ENCODE results near the gene IL9R. TPM values are rescaled to one million over a fixed set of nuclear protein-coding genes. Genes with fewer than 3 reads are reported as not detected.
"Not testable (repeated sequence)": the region's sequence is repeated elsewhere in the genome, so short reads cannot be mapped to it uniquely, and the experiment has no call there.

Gene IL9R
- total RNA-seq, 1 donor from 2014 or later, result not detected

DNA sequence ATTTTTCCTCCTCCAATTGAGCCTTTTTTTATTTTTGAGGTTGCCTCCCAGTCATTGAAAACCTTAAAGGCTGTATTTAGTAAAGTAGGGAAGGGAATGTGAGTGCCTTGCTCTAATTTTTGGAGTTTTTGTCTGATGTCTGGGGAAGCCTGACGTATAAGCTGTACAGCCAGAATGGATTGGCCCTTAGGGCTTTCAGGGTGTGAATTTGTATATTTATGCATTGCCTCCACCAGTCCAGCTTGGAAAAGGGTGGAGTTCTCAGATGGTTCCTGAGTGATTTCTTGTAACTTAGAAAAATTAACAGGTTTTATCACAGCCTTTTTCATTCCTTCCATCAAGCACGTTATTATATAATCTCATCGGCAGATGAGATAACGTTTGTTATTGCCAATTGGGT lies 8.6 kb upstream of the IL9R start:
- DNase-seq (ENCODE audit: low read depth) (no peak), FAIRE-seq (no peak)
- no peaks in the 10 kb centered on the region for H3K36me3 ChIP-seq (ENCODE audit: control insufficient read depth, insufficient read depth, low read length)
- no peaks in the 10 kb centered on the region for H3K27me3 ChIP-seq (ENCODE audit: control insufficient read depth, insufficient read depth, low read length)
- TF ChIP-seq CTCF (IDR thresholded peaks at IDR 0.05; ENCODE audit: insufficient read depth, low read length, severe bottlenecking), result no peak
- H3K4me3 ChIP-seq (ENCODE audit: low read depth, low read length), result no peak overlapping the region

DNA sequence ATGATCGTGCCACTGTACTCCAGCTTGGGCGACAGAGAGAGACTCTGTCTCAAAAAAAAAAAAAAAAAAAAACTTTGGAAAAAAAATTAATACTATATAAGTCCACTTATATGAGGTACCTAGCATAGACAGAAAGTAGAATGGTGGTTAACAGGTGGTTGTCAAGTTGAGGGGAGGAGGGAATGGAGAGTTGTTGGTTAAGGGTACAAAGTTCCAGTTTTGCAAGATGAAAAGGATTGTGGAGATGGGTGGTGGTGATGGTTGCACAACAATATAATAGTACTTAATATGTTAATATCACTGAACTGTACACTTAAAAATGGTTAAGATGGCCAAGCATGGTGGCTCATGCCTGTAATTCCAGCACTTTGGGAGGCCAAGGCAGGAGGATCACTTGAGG lies 4.1 kb upstream of the IL9R start:
- H3K27me3 ChIP-seq (ENCODE audit: control insufficient read depth, insufficient read depth, low read length), result no peaks in the 10 kb centered on the region
- no peak for TF ChIP-seq CTCF (IDR thresholded peaks at IDR 0.05; ENCODE audit: insufficient read depth, low read length, severe bottlenecking)
- DNase-seq (ENCODE audit: low read depth), result no peak
- H3K36me3 ChIP-seq (ENCODE audit: control insufficient read depth, insufficient read depth, low read length), result no peaks in the 10 kb centered on the region
- no peak for FAIRE-seq
- H3K4me3 ChIP-seq (ENCODE audit: low read depth, low read length), result no peak overlapping the region

DNA sequence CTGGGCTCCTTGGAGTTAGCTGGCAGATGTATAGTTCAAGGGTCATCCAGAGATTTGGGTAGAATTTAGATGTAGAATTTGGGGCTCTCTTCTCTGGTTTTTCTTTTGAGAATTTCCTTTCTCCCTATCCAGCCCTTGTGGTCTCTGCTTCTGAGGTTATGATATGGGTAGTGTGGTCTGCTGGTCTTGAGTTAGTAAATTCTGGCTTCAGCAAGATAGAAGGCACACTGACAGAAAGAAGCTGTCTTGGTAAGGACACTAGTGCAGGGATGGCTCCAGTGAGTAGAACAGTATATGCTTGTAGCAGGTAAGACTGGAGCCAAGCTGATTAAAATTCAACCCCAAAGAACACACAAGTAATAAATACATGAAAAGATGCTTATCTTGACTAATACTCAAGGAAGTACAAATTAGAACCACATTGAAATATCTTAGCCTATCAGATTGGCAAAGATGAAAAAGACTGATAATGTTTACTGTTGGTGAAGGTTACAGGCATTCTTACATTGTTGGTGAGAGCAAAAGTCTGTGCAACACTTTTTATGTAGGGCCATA lies 2.1 kb upstream of the IL9R start:
- no peaks in the 10 kb centered on the region for H3K27me3 ChIP-seq (ENCODE audit: control insufficient read depth, insufficient read depth, low read length)
- no peak overlapping the region for H3K4me3 ChIP-seq (ENCODE audit: low read depth, low read length)
- DNase-seq (ENCODE audit: low read depth) (no peak), FAIRE-seq (no peak)
- TF ChIP-seq CTCF (IDR thresholded peaks at IDR 0.05; ENCODE audit: insufficient read depth, low read length, severe bottlenecking), result no peak
- no peaks in the 10 kb centered on the region for H3K36me3 ChIP-seq (ENCODE audit: control insufficient read depth, insufficient read depth, low read length)

DNA sequence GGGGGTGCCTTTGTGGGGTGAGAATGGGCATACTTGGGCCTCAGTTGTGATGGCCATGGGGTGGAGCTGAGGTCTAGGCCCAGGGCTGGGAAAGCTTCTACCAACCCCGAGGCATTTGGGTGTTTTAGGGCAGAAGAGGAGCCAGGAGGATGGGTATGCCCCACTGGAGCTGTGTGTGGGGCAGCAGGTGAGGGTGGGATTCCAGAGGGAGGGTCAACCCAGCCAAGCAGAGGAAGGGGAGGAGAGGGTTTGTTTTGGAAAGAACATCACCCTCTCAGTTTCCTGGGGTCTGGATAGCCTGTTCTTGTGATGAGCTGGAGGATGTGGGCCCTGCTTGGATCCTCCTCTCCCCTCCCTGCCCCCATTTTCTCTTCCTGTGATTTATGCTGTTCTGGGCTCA lies 620 bp downstream of the IL9R start:
- DNase-seq (ENCODE audit: low read depth) (no peak), FAIRE-seq (no peak)
- TF ChIP-seq CTCF (IDR thresholded peaks at IDR 0.05; ENCODE audit: insufficient read depth, low read length, severe bottlenecking), result no peak
- no peaks in the 10 kb centered on the region for H3K36me3 ChIP-seq (ENCODE audit: control insufficient read depth, insufficient read depth, low read length)
- H3K27me3 ChIP-seq (ENCODE audit: control insufficient read depth, insufficient read depth, low read length), result no peaks in the 10 kb centered on the region
- H3K4me3 ChIP-seq (ENCODE audit: low read depth, low read length), result no peak overlapping the region

DNA sequence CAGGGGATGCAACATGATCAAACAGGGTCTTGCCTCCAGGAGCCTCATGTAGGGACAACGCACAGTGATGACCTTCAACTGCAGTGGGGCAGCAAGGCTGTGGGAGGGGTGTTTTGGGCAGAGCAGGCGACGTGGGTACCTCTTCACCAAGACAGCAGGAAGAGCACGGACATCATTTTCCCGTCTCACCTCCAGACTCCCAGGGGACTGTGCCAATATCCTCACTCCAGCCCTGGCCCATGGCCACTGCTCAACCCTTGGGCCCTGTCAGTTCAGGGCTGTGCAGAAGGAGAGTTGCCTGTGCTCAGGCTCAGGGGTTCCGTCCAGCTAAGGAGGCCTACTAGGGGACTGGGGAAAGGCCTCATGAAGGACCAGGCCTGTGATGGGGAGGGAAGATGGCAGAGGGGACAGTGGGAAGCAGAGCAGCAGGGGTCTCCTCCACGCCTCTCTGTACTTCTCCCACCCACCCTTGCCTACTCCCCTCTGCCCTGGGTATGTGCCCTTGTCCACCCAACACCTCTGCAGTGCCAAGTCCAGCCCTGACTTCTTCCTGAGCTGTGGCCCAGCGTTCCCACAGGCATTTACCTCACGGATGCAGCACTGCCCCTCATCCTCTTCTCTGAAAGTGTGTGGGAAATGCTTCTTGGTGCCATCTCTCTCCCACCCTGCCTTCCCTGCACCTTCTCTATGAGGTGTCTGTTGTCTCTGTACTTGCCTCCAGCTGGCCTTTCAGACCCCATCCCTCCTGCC lies 1.4 kb downstream of the IL9R start:
- no peaks in the 10 kb centered on the region for H3K27me3 ChIP-seq (ENCODE audit: control insufficient read depth, insufficient read depth, low read length)
- H3K36me3 ChIP-seq (ENCODE audit: control insufficient read depth, insufficient read depth, low read length), result no peaks in the 10 kb centered on the region
- FAIRE-seq, result no peak
- no peak for DNase-seq (ENCODE audit: low read depth)
- TF ChIP-seq CTCF (IDR thresholded peaks at IDR 0.05; ENCODE audit: insufficient read depth, low read length, severe bottlenecking), result no peak
- no peak overlapping the region for H3K4me3 ChIP-seq (ENCODE audit: low read depth, low read length)

DNA sequence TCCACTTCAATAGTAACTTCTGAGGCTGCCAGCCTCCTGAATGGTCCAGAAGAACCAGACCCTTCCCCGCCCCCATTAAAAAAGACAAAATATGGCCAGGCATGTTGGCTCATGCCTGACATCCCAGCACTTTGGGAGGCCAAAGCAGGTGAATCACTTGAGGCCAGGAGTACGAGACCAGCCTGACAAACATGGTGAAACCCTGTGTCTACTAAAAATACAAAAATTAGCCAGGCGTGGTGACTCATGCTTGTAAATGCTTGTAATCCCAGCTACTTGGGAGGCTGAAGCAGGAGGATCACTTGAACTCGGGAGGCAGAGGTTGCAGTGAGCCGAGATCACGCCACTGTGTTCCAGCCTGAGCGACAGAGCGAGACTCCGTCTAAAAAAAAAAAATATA lies 2.3 kb downstream of the IL9R start:
- H3K4me3 ChIP-seq (ENCODE audit: low read depth, low read length); H3K27me3 ChIP-seq (ENCODE audit: control insufficient read depth, insufficient read depth, low read length); FAIRE-seq; H3K36me3 ChIP-seq (ENCODE audit: control insufficient read depth, insufficient read depth, low read length): not testable (repeated sequence)
- DNase-seq (ENCODE audit: low read depth), result peak; percentile 29
